T-helper 2 cell treated with Interferon-gamma antibody and Interleukin-4, amounts not matched to agents 5 μg/mL and 100 μg/mL, for 36 hours (primary cell): ENCODE measurements around the gene ADCY2.

ENCODE experiments used
- DNase-seq: peaks from one replicate; pipeline ENCODE4 v3.0.0; 2021; ENCODE audit warnings: low spot score
- H3K27ac Mint-ChIP-seq: one replicate; pipeline ENCODE4 v1.8.0; 2021; ENCODE audit warnings: mild to moderate bottlenecking, mixed read lengths
- H3K27me3 Mint-ChIP-seq: one replicate; pipeline ENCODE4 v1.8.0; 2021; ENCODE audit warnings: low read depth, mixed read lengths
- H3K36me3 Mint-ChIP-seq: one replicate; pipeline ENCODE4 v1.8.0; 2021; ENCODE audit warnings: low read depth, mixed read lengths
- H3K4me1 Mint-ChIP-seq: one replicate; pipeline ENCODE4 v1.8.0; 2021; ENCODE audit warnings: low read depth, mixed read lengths
- H3K4me3 Mint-ChIP-seq: one replicate; pipeline ENCODE4 v1.8.0; 2022; ENCODE audit warnings: mild to moderate bottlenecking, moderate library complexity, mixed read lengths
- H3K9me3 Mint-ChIP-seq: one replicate; pipeline ENCODE4 v1.8.0; 2021; ENCODE audit warnings: mixed read lengths

ADCY2 gene

DNA sequence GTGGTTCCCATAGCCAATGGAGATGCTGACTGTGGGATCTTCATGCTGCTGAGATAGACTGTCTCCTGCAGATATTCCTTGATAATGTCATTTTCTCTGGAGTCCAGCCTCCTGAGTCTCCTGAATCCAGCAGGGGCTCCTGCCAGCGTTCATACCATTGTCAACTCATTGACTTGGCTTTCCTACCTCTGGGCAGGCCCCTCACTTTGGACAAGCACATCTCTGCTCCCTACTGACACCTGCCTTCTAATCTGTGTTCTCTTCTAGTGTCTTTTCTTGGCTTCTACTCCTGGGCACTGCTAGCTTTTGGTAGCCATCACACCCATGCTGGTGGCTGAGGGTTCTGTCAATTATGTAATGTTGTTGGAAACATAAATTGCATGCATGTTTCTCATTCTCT is 138.0 kb downstream of the ADCY2 start:
- Mint-ChIP-seq H3K9me3 (no peaks in the 10 kb centered on the region), H3K4me1 (no peaks in the 10 kb centered on the region), H3K27me3 (no peaks in the 10 kb centered on the region), H3K36me3 (no peaks in the 10 kb centered on the region), H3K27ac (no peak overlapping the region), H3K4me3 (no peak overlapping the region)
- DNase-seq: no peak

DNA sequence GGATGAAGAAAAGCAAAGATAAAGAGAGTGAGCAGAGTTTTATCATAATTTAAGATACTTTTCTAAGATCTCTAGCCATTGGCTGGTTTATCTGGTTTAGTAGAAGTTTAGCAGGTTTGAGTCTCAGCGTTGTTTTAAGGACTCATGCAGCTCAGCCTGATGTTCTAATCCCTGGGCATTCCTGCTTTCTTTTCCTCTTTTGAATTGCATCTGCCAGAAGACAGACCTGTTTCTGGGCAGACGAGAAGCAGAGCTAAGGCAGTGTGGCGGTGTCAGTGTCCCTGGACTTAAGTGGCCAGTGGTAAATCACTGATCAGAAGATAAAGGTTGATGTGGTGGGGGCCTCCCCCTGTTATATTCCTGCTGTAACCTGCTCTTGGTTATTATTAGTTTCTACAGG is 138.6 kb downstream of the ADCY2 start:
- Mint-ChIP-seq H3K27me3 (no peaks in the 10 kb centered on the region), H3K27ac (no peak overlapping the region), H3K36me3 (no peaks in the 10 kb centered on the region), H3K9me3 (no peaks in the 10 kb centered on the region), H3K4me1 (no peaks in the 10 kb centered on the region), H3K4me3 (no peak overlapping the region)
- no peak for DNase-seq

DNA sequence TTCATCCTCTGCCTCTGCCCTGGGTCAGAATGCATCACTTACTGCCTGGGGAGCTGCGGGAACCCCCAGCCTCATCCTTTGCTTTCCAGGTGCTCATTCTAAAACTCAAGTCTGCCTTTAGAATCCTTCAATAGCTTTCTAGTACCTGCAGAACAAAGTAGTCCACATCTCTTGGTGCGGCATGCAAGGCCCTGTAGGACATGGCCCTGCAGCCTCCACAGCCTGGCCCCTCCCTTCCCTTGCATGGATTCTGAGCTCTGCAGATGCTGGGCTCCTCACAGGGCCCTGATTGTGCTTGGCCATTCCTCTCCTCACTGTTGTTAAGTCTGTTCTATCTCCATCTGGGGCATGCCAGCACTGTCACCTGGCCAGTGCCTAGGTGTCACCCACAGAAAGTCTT is 141.6 kb downstream of the ADCY2 start:
- Mint-ChIP-seq H3K4me1 (no peaks in the 10 kb centered on the region), H3K9me3 (no peaks in the 10 kb centered on the region), H3K36me3 (no peaks in the 10 kb centered on the region), H3K4me3 (no peak overlapping the region), H3K27ac (no peak overlapping the region), H3K27me3 (no peaks in the 10 kb centered on the region)
- no peak for DNase-seq

DNA sequence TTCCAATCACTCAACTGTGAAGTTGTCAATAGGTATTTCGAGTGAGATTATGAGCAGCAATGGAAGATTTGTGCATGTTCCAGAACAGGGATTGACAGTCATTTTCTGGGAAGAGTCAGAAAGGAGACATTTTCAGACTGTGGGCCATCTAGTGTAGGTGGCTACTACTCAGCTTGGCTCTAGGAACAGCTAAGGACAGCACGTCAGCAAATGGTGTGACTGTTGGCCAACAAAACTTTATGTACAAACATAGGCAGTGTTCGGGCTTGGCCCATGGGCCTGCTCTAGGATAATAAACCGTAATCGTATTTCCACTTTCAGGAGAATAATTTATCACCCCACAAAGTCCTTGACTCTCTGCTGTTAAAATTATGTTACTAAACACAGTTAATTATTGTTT is 143.6 kb downstream of the ADCY2 start:
- Mint-ChIP-seq H3K27me3 (no peaks in the 10 kb centered on the region), H3K27ac (no peak overlapping the region), H3K4me3 (no peak overlapping the region), H3K4me1 (no peaks in the 10 kb centered on the region), H3K9me3 (no peaks in the 10 kb centered on the region), H3K36me3 (no peaks in the 10 kb centered on the region)
- DNase-seq: no peak

DNA sequence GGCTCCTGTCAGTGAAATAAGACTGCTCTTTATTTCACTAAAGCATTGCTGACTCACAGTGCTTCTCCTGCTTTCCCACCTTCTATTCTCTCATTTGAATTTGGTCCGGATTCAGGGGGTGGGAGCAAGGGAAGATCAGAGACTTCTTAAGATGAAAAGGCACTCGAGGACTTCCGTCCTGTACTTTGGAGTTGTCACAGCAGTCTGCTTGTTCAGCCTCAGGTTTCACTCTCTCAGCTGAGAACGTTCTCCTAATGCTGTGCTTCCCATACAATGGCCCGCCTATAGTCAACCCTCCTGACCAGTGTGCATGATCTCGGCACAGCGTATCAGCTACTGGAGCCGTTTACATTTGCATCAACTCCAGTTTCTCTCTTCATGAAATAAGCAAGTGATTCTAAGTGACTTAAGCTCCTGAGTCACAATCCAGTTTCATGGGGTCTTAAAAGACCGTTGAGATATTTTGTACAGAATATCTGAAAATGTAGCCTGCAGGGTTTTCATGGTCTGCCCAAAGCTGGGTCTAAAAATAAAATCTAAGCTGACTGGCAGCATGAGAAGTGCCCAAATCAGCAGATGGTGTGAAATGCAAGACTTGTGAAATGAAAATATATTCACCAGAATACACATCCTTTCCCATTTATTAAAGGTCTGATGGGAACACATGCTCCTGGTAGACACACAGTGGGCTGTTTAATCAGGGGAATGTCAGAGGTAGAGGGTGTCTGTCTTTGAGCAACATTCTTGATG is 145.0 kb downstream of the ADCY2 start:
- H3K36me3 Mint-ChIP-seq: no peaks in the 10 kb centered on the region
- H3K4me3 Mint-ChIP-seq: no peak overlapping the region
- no peaks in the 10 kb centered on the region for H3K27me3 Mint-ChIP-seq
- H3K27ac Mint-ChIP-seq: no peak overlapping the region
- no peaks in the 10 kb centered on the region for H3K4me1 Mint-ChIP-seq
- no peaks in the 10 kb centered on the region for H3K9me3 Mint-ChIP-seq
- DNase-seq: no peak

DNA sequence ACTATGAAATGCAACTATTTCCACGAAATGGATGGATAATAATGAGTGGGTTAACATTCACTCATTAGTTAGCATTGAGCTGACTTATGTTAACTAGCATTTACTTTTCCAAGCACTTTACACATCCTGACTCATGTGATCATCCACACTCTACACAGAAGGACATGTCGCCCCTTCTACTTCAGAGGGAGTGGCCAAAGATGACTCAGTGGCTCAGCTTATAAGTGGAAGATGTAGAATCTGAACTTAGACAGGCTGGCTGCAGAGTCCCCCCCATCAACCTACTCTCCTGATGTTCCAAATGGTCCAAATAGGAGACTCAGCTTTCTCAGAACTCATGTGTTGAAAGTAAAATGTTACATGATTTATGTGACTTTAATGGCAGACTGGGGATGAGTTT is 146.0 kb downstream of the ADCY2 start:
- Mint-ChIP-seq H3K4me1 (no peaks in the 10 kb centered on the region), H3K27me3 (no peaks in the 10 kb centered on the region), H3K36me3 (no peaks in the 10 kb centered on the region), H3K27ac (no peak overlapping the region), H3K9me3 (no peaks in the 10 kb centered on the region), H3K4me3 (no peak overlapping the region)
- DNase-seq: no peak

DNA sequence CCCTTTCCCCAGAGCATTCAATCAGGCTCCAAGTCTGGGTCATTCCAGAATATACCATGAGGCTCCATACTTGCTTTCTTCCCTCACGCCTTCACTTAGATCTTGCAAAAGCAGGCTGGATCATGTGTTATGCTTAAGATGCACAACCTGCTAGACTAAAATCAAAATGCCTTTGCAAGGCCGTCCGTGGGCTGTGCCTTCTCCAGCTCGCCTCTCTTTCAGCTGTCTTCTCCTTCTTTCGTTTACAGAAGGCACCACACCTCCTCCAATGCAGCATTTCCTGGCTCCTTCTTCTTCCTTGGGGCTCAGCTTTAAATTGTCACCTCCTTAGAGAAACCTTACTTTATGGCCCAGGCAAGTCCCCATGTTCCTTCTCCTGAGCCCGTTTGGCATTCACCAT is 150.6 kb downstream of the ADCY2 start:
- H3K36me3 Mint-ChIP-seq: no peaks in the 10 kb centered on the region
- H3K27me3 Mint-ChIP-seq: no peaks in the 10 kb centered on the region
- no peak overlapping the region for H3K27ac Mint-ChIP-seq
- no peaks in the 10 kb centered on the region for H3K4me1 Mint-ChIP-seq
- H3K9me3 Mint-ChIP-seq: no peaks in the 10 kb centered on the region
- no peak for DNase-seq
- no peak overlapping the region for H3K4me3 Mint-ChIP-seq

DNA sequence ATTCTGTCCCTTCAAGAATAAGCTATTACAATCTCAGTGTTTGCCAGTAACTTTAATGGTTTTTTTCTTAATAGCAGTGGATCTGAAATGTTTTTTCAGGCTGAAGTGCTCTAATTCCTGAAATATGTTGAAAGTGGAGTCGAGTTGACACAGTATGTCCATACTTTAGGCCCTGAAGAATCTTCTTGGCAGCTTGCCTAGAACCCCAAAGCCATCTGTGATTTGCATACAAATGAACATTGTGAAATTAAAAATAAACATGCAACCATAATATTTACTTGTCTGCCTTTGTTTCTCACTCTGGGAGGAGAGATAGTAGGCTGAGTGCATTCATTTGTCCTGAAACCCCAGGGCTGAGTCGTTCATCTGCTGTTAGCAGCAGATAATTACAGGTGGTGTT is 152.7 kb downstream of the ADCY2 start:
- H3K27me3 Mint-ChIP-seq: no peaks in the 10 kb centered on the region
- no peak overlapping the region for H3K27ac Mint-ChIP-seq
- no peaks in the 10 kb centered on the region for H3K4me1 Mint-ChIP-seq
- H3K4me3 Mint-ChIP-seq: no peak overlapping the region
- H3K36me3 Mint-ChIP-seq: no peaks in the 10 kb centered on the region
- no peaks in the 10 kb centered on the region for H3K9me3 Mint-ChIP-seq
- no peak for DNase-seq

DNA sequence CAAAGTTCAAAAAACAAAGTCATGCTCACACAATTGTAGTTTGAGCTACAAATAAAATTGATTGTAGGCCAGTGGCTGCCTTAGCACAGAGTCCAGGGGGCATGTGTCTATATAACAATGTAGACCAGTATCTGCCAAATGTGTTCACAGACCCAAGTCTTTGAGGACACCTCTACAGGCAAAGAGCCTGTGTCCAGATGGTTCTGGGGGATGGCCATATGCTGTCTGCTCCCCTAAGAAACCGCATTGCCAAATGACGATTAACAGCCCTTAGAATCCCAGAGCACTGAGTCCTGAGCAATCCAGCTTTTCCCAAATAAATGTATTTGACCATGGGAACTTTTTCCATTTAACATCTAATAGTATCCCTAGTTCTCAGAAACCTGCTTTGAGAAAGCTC is 169.6 kb downstream of the ADCY2 start:
- H3K27me3 Mint-ChIP-seq: no peaks in the 10 kb centered on the region
- H3K4me3 Mint-ChIP-seq: no peak overlapping the region
- no peaks in the 10 kb centered on the region for H3K4me1 Mint-ChIP-seq
- no peak overlapping the region for H3K27ac Mint-ChIP-seq
- no peak for DNase-seq
- H3K36me3 Mint-ChIP-seq: no peaks in the 10 kb centered on the region
- no peaks in the 10 kb centered on the region for H3K9me3 Mint-ChIP-seq

DNA sequence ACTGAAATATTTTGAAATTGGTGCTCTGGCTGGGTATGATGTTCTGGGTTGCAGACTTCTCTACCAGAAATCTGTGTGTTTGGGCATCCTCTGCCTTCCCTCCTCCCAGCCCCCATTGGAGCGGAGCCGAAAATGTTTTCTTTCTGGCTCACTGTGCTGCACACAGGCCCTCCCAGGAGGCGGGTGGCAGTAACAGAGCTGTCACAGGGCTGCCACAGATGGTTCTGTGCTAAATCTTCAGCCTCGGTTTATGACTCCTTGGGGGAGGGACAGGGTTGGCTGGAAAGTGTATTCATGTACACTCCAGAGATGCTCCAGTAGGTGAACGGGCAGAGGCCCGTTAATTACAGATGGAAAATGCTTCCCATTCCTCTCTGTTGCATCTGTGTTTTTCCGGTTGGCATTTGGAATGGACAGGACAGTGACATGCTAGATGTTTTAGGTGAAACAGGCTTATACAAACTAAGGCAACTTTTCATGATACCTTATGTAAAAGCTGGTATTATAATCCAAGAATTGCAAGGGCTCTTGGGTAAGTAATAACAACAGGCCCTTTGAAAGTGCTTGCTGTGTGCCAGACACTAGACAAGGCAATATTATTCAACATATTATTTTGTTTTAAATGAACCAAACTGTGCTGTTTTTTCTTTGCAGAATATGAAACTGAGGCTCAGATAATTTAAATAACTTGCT is 180.2 kb downstream of the ADCY2 start:
- no peaks in the 10 kb centered on the region for H3K36me3 Mint-ChIP-seq
- no peak for DNase-seq
- no peak overlapping the region for H3K27ac Mint-ChIP-seq
- no peaks in the 10 kb centered on the region for H3K4me1 Mint-ChIP-seq
- H3K4me3 Mint-ChIP-seq: no peak overlapping the region
- peaks cover 5% of the 10 kb centered on the region for H3K9me3 Mint-ChIP-seq
- H3K27me3 Mint-ChIP-seq: no peaks in the 10 kb centered on the region

DNA sequence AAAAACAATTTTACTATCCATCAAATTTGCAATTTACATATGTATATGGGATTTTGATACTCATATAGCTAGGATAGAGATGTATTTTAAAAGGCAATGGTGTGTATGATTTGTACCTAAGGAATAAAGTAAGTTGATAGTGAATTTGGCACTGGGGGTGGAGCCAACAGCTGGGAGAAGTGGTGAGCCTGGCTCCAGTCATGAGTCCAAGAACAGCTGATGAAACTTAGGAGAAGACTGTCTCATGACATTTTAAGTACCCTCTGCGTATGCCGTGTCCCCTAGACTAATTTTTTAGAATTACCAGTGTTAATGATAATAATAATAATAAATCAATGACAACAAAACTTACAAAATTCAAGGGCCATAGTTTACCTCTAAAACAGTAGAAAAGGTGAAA is 181.4 kb downstream of the ADCY2 start:
- no peak for DNase-seq
- H3K9me3 Mint-ChIP-seq: peaks cover 3% of the 10 kb centered on the region
- no peaks in the 10 kb centered on the region for H3K36me3 Mint-ChIP-seq
- no peak overlapping the region for H3K4me3 Mint-ChIP-seq
- no peaks in the 10 kb centered on the region for H3K4me1 Mint-ChIP-seq
- H3K27ac Mint-ChIP-seq: no peak overlapping the region
- no peaks in the 10 kb centered on the region for H3K27me3 Mint-ChIP-seq

DNA sequence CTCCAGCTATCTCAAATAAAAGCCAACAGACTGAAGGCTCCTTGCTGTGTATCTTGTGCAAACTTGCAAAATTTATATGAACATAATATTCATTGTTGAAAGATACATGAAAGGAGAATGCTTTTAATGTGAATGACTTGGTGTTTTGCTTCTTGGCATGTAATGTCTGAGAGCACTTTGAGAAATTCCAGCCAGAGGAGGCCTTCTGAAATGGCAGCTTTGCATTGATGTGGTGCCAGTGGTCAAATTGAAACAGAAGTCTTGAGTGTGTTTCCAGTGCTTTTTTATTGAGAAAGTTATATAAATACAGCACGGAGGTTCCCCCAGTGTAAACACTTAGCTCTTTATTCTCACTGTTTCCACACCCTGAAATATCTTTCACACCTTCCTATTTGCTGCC is 182.1 kb downstream of the ADCY2 start:
- no peak for DNase-seq
- Mint-ChIP-seq H3K27ac (no peak overlapping the region), H3K9me3 (no peaks in the 10 kb centered on the region), H3K4me1 (no peaks in the 10 kb centered on the region), H3K36me3 (no peaks in the 10 kb centered on the region), H3K27me3 (no peaks in the 10 kb centered on the region), H3K4me3 (no peak overlapping the region)

DNA sequence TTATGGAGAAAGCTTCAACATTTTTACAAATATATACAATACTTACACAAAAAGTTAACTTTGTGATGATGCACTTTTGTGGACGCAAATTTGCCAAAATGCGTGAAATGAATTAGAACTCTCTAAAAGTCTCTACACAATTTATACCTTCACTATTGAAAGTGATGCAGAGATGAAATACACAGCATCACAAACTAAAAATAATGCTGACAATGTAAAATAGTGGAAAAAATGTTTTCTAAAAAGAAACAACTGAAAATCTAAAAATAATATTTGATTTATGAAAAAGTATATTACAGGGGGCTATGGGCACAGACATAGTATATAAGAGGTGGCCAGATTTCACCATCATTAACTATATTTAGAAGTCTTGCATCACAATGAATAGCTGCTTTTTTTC is 188.8 kb downstream of the ADCY2 start:
- no peaks in the 10 kb centered on the region for H3K4me1 Mint-ChIP-seq
- no peaks in the 10 kb centered on the region for H3K27me3 Mint-ChIP-seq
- no peak overlapping the region for H3K4me3 Mint-ChIP-seq
- H3K27ac Mint-ChIP-seq: no peak overlapping the region
- no peaks in the 10 kb centered on the region for H3K9me3 Mint-ChIP-seq
- no peaks in the 10 kb centered on the region for H3K36me3 Mint-ChIP-seq
- no peak for DNase-seq

DNA sequence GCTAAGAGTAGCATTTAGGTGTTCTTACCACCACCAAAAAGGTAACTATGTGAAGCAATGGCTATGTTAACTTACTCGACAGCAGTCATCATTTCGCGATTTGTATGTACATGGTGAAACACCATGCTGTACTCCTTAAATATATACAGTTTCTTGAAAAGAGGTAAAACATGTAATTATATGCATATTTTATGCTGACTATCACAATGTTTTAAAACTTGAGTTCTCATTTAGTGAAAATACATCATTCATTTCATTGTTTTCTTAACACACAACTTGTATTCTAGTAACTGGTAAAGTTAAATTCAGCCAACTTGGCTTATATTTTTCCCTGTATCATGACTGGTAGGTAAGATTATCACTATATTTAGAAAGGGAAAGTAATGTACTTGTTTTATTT is 189.9 kb downstream of the ADCY2 start:
- H3K9me3 Mint-ChIP-seq: no peaks in the 10 kb centered on the region
- no peak overlapping the region for H3K4me3 Mint-ChIP-seq
- H3K36me3 Mint-ChIP-seq: no peaks in the 10 kb centered on the region
- H3K27ac Mint-ChIP-seq: no peak overlapping the region
- no peak for DNase-seq
- H3K4me1 Mint-ChIP-seq: no peaks in the 10 kb centered on the region
- H3K27me3 Mint-ChIP-seq: no peaks in the 10 kb centered on the region

DNA sequence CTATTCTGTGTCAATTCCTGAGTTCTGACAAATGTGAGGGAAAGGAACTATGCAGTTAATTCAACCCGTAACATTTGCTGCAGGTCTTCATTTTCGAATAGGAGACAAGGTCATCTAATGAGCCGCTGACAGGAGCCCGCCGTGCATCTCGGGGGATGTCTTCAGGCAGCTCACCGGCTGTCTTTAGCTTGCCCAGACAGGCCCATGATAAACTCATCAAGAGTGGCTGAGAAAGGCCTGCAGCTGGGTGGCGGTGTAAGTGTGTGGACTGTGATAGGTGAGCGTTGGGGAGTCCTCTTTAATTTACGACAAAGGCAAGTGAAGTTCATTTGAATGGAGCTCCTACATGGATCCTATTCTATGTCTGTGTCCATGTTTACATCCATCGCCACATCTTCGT is 190.5 kb downstream of the ADCY2 start:
- H3K27ac Mint-ChIP-seq: no peak overlapping the region
- no peak for DNase-seq
- no peaks in the 10 kb centered on the region for H3K4me1 Mint-ChIP-seq
- H3K27me3 Mint-ChIP-seq: no peaks in the 10 kb centered on the region
- no peak overlapping the region for H3K4me3 Mint-ChIP-seq
- no peaks in the 10 kb centered on the region for H3K9me3 Mint-ChIP-seq
- H3K36me3 Mint-ChIP-seq: no peaks in the 10 kb centered on the region
